Esophagus (tissue), 2 donors: ENCODE measurements around the gene ZNF296. TPM values are rescaled to one million over a fixed set of nuclear protein-coding genes. Genes with fewer than 3 reads are reported as not detected.
A peak's percentile ranks its signal among the peaks of the same experiment; 100 is the strongest.

ENCODE experiments used
- H3K27ac ChIP-seq, 2 donors: one replicate each; pipeline ENCODE4 v1.5.1; 2013; ENCODE audit warnings: low read depth in 2 of 2, mild to moderate bottlenecking in 2 of 2, inconsistent platforms in 1 of 2, low read length in 1 of 2, moderate library complexity in 1 of 2
- H3K27me3 ChIP-seq, 2 donors: one replicate each; pipeline ENCODE4 v1.6.1; 2013; ENCODE audit warnings: low read length in 2 of 2, control low read depth in 1 of 2, mild to moderate bottlenecking in 1 of 2; ENCODE audit not compliant: insufficient read depth in 2 of 2, control insufficient read depth in 1 of 2
- H3K36me3 ChIP-seq, 2 donors: one replicate each; pipeline ENCODE4 v1.6.1; 2013; ENCODE audit warnings: low read length in 1 of 2; ENCODE audit not compliant: control insufficient read depth in 2 of 2, insufficient read depth in 2 of 2
- H3K4me1 ChIP-seq, 2 donors: one replicate each; pipeline ENCODE4 v1.6.1; 2013; ENCODE audit warnings: low read length in 1 of 2; ENCODE audit not compliant: control insufficient read depth in 2 of 2, insufficient read depth in 2 of 2
- H3K4me3 ChIP-seq, 2 donors: one replicate each; pipeline ENCODE4 v1.5.1; 2013; ENCODE audit warnings: low read length in 2 of 2, mild to moderate bottlenecking in 2 of 2, low read depth in 1 of 2, moderate library complexity in 1 of 2
- H3K9me3 ChIP-seq, 2 donors: one replicate each; pipeline ENCODE4 v1.6.1; 2013; ENCODE audit warnings: mild to moderate bottlenecking in 2 of 2, low read depth in 1 of 2, low read length in 1 of 2, moderate library complexity in 1 of 2; ENCODE audit not compliant: control insufficient read depth in 2 of 2, insufficient read depth in 1 of 2
- WGBS, 2 donors: extraction: QIAGEN DNeasy Blood & Tissue Kit; methylation state at CpG; one replicate each; pipeline ENCODE4 v1.1.7; 2013; 5-methylcytosine and 5-hydroxymethylcytosine counted together
- polyA plus RNA-seq, 2 donors: library from polyadenylated mRNA; stranded (reverse); fragments of 200-250 nt; gene quantifications; one replicate each; pipeline ENCODE4 v1.2.3, GENCODE V29; 2013
- donor health status: healthy with polysubstance abuse.
- donor health status: Bipolar disorder and iron deficiency.

Gene ZNF296
- polyA plus RNA-seq, 2 donors = 7.6 to 14.5 TPM

DNA sequence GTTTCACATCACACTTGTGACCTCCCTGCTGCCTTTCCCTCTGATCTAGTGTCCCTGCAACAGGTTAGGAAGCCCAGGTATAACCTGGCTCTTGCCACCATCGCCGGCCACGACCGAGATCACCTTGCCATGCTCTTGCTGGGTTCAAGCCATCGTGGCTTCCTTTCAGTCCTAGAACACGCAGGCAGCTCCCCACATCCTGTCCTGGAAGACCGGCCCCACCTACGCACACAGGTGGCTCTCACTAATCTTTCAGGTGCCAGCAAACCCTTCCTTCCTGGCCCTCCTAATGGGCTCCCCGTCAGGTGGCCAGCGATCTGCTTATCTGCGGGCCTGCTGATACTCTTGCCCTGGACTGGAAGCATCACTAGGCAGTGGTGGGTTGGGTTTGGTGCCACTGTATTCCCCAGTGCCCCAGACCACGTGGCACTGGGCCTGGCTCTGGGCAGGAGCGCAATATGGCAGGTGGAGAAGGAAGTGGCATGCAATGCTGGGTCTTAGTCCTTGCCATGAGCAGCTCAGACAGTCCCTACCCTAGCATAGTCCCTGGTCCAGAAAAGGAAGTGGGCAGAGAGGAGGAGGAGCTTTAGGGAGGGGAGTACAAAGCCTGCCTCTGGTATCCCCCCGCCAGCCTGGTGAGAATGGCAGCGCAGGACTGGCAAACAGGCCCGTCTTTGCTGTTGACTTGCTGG, 28.5 kb upstream of the ZNF296 start:
- H3K4me1 ChIP-seq = peaks cover 11 to 27% of the 10 kb centered on the region in 2 donors
- H3K27ac ChIP-seq = no peak overlapping the region
- H3K27me3 ChIP-seq = no peaks in the 10 kb centered on the region
- no peaks in the 10 kb centered on the region for H3K9me3 ChIP-seq
- no peak overlapping the region for H3K4me3 ChIP-seq
- WGBS, 2 donors = 73 to 82% methylated on average over 16 of the region's 16 CpGs
- H3K36me3 ChIP-seq = peaks cover 0 to 5% of the 10 kb centered on the region in 2 donors

DNA sequence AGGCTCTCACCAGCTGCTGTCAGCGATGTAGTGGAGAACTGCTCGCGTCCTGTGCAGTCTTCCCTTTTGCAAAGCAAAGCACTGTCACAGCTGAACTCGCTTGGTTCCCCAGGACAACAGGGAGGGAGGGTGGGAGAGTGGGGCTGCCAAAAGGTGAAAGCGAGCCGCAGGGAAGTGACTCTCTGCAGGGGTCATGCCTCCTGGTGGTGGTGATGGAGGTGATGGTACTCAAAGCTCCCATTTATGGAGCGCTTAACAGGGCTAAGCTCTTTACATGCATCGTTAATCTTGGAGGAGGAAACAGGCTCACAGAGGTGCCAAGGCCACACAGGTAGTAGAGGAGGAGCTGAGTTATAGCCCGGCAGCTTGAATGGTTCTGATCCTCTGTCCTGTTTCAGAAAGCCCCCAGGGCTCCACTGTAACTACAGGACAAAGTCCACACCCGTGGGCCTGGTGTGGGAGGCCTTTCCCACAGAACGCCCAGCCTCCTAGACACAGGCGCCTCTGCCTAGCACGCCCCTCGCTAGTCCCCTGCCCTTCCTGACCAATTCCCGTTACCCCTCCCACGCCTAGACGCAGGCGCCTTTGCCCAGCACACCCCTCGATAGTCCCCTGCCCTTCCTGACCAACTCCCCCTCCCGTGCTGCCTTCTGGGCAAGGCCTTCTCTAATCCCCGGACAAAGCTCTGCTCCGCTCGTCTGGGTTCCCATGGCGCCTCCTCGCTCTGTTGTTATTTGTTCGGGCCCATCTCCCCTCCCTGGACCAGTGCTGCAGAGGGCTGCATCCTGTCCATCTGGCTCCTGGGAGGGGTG, 27.4 kb upstream of the ZNF296 start:
- Histone ChIP-seq H3K4me1 (peaks cover 14 to 33% of the 10 kb centered on the region in 2 donors), H3K9me3 (no peaks in the 10 kb centered on the region), H3K36me3 (peaks cover 0 to 3% of the 10 kb centered on the region in 2 donors), H3K4me3 (no peak overlapping the region), H3K27ac (peak overlapping the region in 1 of 2 donors; percentile 7), H3K27me3 (no peaks in the 10 kb centered on the region)
- WGBS, 2 donors = 42 to 43% methylated on average over 26 of the region's 26 CpGs

DNA sequence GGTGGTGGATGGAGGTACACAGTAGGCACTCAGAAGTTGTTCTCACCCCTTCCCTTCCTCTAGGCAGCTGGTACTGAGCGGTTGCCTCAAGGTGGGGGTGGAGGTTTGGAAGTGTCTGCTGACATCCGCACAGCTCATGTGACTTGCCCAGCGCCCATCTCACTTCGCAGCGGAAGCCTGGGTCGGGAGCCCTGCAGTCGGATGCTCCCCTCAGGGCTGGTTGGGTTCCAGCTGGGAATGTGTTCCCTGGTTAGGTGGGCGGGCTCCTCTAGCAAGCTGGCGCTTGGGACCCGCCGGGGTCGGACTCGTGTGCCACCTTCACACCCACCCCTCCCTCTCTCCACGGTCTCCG, 26.9 kb upstream of the ZNF296 start:
- no peak overlapping the region for H3K4me3 ChIP-seq
- 45 to 46% methylated on average over 15 of the region's 15 CpGs for WGBS, 2 donors
- no peaks in the 10 kb centered on the region for H3K9me3 ChIP-seq
- no peaks in the 10 kb centered on the region for H3K27me3 ChIP-seq
- peaks cover 0 to 3% of the 10 kb centered on the region in 2 donors for H3K36me3 ChIP-seq
- no peak overlapping the region for H3K27ac ChIP-seq
- H3K4me1 ChIP-seq = peaks cover 15 to 39% of the 10 kb centered on the region in 2 donors

DNA sequence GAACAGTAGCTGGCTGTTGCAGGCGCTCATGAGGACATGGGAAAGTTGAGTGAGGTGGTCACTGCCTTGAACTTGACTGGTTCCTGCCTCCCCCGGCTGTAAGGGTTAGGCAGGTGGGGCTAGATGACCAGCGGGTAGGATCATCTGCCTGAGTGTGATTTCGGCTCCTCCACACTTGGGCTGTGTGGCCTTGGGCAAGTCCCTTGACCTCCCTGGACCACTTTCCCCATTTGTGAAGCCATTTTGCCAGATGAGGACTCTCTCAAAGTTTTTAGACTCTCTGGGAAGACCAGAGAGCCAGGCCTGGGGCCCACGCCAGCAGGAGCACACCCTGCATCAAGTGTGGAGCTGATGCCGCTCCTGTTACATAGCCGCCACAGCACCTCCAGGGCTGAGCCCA, 26.2 kb upstream of the ZNF296 start:
- Histone ChIP-seq H3K27ac (no peak overlapping the region), H3K4me3 (no peak overlapping the region), H3K4me1 (peaks cover 21 to 45% of the 10 kb centered on the region in 2 donors), H3K27me3 (no peaks in the 10 kb centered on the region), H3K36me3 (peaks cover 0 to 6% of the 10 kb centered on the region in 2 donors), H3K9me3 (no peaks in the 10 kb centered on the region)
- 94 to 95% methylated on average over 7 of the region's 7 CpGs for whole genome bisulfite sequencing, 2 donors

DNA sequence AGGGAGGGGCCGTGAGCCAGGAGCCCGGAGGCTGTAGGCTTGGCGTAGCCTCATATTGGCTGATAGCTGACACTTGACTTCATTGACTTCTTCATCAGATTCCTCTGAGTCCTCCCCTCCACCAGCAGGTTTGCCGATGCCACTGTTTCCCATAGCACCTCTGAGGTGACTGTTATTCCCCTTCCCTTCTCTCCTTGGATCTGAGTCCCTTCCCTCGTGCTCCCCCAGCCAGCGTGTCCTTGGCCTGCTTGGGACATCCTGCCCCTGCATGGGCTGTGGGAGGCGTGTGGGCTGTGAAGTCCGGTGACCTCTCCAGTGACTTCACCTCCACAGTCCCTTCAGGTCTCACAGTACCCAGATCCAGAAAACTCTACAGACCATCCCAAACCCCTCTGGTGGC, 25.5 kb upstream of the ZNF296 start:
- Histone ChIP-seq H3K4me3 (no peak overlapping the region), H3K9me3 (no peaks in the 10 kb centered on the region), H3K27ac (no peak overlapping the region), H3K4me1 (peaks cover 23 to 46% of the 10 kb centered on the region in 2 donors), H3K27me3 (no peaks in the 10 kb centered on the region), H3K36me3 (peaks cover 0 to 6% of the 10 kb centered on the region in 2 donors)
- 81 to 86% methylated on average over 8 of the region's 8 CpGs for WGBS, 2 donors

DNA sequence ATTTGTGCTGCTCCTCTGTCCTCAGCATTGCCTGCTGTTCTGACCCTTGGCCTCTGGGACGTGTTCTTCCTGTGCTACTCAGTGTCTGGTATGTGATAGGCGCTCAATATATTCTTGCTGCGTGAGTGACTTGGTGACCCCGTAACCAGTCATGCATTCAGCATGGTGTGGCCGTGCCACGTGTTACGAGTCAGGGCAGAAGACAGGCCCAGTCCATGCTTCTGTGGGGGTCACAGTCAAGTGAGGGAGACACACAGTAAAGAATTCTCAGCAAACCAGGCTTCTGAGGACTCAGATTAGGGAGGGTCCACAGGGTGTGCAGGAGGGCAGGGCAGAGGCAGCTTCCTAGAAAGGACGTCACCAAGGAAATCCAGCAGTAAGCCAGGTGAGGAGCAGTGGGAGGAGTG, 24.6 kb upstream of the ZNF296 start:
- Histone ChIP-seq H3K36me3 (peaks cover 0 to 6% of the 10 kb centered on the region in 2 donors), H3K27ac (peak overlapping the region in 1 of 2 donors; percentile 86), H3K9me3 (no peaks in the 10 kb centered on the region), H3K4me1 (peaks cover 23 to 46% of the 10 kb centered on the region in 2 donors), H3K4me3 (no peak overlapping the region), H3K27me3 (no peaks in the 10 kb centered on the region)
- WGBS, 2 donors = 72 to 82% methylated on average over 8 of the region's 8 CpGs

DNA sequence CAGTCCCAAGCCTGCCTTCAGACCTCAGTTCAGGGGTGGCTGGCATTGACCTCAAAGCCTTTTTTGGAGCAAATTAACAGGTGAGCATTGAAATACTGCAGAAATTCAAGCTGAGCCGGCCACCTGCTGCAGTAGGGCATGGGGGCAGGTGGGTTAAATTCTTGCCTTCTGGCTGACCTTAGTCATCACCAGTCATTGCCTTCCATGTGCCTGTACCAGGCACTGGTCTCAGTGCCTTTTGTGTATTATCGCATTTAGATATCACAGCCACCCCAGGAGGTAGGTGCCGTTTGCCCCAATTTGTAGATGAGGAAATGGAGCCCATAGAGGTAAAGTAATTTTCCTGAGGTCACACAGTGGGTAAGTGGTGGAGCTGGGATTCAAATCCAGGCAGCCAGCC, 23.9 kb upstream of the ZNF296 start:
- Histone ChIP-seq H3K27ac (peak overlapping the region in 1 of 2 donors; percentile 86), H3K4me1 (peaks cover 23 to 44% of the 10 kb centered on the region in 2 donors), H3K4me3 (no peak overlapping the region), H3K27me3 (no peaks in the 10 kb centered on the region), H3K36me3 (peaks cover 0 to 3% of the 10 kb centered on the region in 2 donors), H3K9me3 (no peaks in the 10 kb centered on the region)
- 55 to 78% methylated on average over 3 of the region's 3 CpGs for WGBS, 2 donors

DNA sequence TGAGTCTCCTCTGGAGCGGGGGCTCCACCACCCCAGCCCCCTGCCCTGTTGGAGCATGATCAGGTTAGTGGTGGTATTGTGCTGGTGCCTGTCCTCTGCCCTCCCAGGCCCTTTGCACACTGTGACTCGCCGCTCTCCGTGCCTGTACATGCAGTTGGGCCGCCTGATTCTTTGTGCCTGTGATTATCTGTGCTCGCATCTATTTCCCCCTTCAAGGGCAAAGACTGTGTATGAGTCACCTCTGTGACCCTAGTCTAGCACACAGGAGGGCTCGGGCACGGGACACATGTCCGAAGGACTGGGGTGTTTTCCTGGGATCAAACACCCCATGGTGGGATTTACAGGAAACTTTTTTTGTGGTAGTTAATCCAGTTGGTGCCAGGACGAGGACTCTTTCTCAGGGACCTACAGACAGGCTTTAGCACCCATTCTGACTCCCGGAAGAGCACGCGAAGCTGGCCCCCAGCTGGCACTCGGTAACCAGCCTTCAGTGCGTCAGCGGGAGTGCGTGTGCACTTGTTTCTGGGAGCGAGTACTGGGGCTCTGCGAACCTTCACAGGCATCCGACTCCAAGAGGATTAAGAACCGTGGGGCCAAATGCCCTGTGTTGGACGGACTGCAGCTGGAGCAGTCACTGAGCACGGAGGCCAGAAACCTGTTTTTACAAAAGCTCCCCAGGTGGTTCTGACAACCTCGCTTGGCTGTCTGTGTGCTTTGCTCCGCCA, 23.4 kb upstream of the ZNF296 start:
- Histone ChIP-seq H3K4me1 (peaks cover 20 to 43% of the 10 kb centered on the region in 2 donors), H3K27me3 (no peaks in the 10 kb centered on the region), H3K4me3 (no peak overlapping the region), H3K36me3 (peaks cover 0 to 3% of the 10 kb centered on the region in 2 donors), H3K9me3 (no peaks in the 10 kb centered on the region), H3K27ac (peak overlapping the region; percentile 62 to 86)
- WGBS, 2 donors = 42 to 47% methylated on average over 25 of the region's 25 CpGs
